ENCODE measurements around the gene FDX2. TPM values are rescaled to one million over a fixed set of nuclear protein-coding genes. Genes with fewer than 3 reads are reported as not detected.
"Not testable (repeated sequence)": the region's sequence is repeated elsewhere in the genome, so short reads cannot be mapped to it uniquely, and the experiment has no call there.

The FDX2 gene
- total RNA-seq, 1 experiment from 2014 or later: 25.5 TPM

DNA sequence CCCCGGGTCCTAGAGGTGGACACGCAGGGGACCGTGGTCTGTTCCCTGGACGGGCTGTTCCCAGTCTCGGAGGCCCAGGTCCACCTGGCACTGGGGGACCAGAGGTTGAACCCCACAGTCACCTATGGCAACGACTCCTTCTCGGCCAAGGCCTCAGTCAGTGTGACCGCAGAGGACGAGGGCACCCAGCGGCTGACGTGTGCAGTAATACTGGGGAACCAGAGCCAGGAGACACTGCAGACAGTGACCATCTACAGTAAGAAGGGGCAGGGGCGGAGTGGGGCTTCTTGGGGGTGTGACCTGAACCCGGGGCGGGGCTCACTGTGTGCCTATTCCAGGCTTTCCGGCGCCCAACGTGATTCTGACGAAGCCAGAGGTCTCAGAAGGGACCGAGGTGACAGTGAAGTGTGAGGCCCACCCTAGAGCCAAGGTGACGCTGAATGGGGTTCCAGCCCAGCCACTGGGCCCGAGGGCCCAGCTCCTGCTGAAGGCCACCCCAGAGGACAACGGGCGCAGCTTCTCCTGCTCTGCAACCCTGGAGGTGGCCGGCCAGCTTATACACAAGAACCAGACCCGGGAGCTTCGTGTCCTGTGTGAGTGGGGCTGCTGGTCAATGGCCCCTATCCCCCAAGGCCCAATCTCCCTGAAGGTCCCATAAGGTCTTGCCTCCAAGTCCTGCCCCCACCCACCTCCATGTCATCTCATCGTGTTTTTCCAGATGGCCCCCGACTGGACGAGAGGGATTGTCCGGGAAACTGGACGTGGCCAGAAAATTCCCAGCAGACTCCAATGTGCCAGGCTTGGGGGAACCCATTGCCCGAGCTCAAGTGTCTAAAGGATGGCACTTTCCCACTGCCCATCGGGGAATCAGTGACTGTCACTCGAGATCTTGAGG lies 31.5 kb downstream of the FDX2 start:
- Histone ChIP-seq H3K36me3 (ENCODE audit: control insufficient read depth, insufficient read depth, low read length) (0 out of 2 replicates have a peak, but pooled peaks cover 2% of the 10 kb centered on the region), H3K27ac (ENCODE audit: low read length) (no peak overlapping the region), H3K27me3 (ENCODE audit: control insufficient read depth, insufficient read depth, low read length) (no peaks in the 10 kb centered on the region), H3K4me3 (ENCODE audit: low read depth in 2 of 2, low read length in 2 of 2) (no peak overlapping the region), H3K4me1 (ENCODE audit: control insufficient read depth, insufficient read depth, low read length) (peaks cover 17% of the 10 kb centered on the region; the same call in 1 of the 2 replicates), H3K9me3 (ENCODE audit: control insufficient read depth, insufficient read depth, low read depth, low read length) (no peaks in the 10 kb centered on the region)
- ChIA-PET POLR2A (no interaction called here), CTCF (no interaction called here)
- no TSS peak for BruUV-seq (replicated peaks)
- intact Hi-C loops (cut with micrococcal nuclease; ENCODE audit: unreplicated experiment): no loop called here
- TF ChIP-seq, protein P1, sequence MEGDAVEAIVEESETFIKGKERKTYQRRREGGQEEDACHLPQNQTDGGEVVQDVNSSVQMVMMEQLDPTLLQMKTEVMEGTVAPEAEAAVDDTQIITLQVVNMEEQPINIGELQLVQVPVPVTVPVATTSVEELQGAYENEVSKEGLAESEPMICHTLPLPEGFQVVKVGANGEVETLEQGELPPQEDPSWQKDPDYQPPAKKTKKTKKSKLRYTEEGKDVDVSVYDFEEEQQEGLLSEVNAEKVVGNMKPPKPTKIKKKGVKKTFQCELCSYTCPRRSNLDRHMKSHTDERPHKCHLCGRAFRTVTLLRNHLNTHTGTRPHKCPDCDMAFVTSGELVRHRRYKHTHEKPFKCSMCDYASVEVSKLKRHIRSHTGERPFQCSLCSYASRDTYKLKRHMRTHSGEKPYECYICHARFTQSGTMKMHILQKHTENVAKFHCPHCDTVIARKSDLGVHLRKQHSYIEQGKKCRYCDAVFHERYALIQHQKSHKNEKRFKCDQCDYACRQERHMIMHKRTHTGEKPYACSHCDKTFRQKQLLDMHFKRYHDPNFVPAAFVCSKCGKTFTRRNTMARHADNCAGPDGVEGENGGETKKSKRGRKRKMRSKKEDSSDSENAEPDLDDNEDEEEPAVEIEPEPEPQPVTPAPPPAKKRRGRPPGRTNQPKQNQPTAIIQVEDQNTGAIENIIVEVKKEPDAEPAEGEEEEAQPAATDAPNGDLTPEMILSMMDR (IDR thresholded peaks at IDR 0.05): no peak
- no peak for DNase-seq (ENCODE audit: low read depth, low spot score)
- ATAC-seq: no peak
- in situ Hi-C loops (cut with HindIII; ENCODE audit: low pct_unique_long_range_greater_than_20kb, low sequenced_read_pairs): no loop called here

DNA sequence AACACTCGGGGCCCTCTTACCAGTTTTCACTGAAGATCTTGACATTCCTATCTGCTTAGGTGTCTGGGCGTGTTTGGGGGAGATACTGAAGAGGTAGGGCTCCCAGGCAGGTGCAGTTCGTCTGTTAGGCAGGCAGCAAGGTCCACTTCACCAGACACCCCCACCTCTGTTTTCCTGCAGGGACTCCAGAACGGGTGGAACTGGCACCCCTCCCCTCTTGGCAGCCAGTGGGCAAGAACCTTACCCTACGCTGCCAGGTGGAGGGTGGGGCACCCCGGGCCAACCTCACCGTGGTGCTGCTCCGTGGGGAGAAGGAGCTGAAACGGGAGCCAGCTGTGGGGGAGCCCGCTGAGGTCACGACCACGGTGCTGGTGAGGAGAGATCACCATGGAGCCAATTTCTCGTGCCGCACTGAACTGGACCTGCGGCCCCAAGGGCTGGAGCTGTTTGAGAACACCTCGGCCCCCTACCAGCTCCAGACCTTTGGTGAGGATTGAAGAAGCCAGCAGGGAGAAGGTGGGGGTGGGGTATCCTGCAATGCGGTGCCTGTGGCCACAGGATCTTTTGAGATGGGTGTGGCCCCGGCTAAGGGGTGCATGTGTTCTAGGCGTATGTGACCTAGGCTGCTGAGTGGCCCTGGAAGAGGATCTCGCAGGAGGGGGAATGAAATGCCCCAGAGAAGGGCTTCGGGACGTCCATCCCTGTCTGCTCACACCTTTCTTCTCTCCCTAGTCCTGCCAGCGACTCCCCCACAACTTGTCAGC lies 32.3 kb downstream of the FDX2 start:
- POLR2A ChIA-PET: interaction anchor here (0.7 kb wide), 1 partner anchor 176 kb away, joined by 5 read pairs; no protein-coding TSS in a partner anchor
- no peak overlapping the region for H3K4me3 ChIP-seq (ENCODE audit: low read depth in 2 of 2, low read length in 2 of 2)
- TF ChIP-seq, protein P1 (IDR thresholded peaks at IDR 0.05): no peak
- TF ChIP-seq REST (IDR thresholded peaks at IDR 0.05; ENCODE audit: insufficient read depth in 1 of 2, low read depth in 2 of 2, low read length in 1 of 2) (no peak), TCF7L2 (IDR thresholded peaks at IDR 0.05; ENCODE audit: low read depth, low read length) (no peak), POLR2AphosphoS5 (IDR thresholded peaks at IDR 0.05; ENCODE audit: low read depth, low read length) (no peak), SIN3A (IDR thresholded peaks at IDR 0.05; ENCODE audit: borderline replicate concordance, insufficient read depth, low read depth, low read length) (no peak)
- in situ Hi-C loops (cut with HindIII; ENCODE audit: low pct_unique_long_range_greater_than_20kb, low sequenced_read_pairs): no loop called here
- DNase-seq (ENCODE audit: low read depth, low spot score) (no peak), ATAC-seq (no peak)
- H3K36me3 ChIP-seq (ENCODE audit: control insufficient read depth, insufficient read depth, low read length): 0 out of 2 replicates have a peak, but pooled peaks cover 2% of the 10 kb centered on the region
- no peaks in the 10 kb centered on the region for H3K27me3 ChIP-seq (ENCODE audit: control insufficient read depth, insufficient read depth, low read length)
- intact Hi-C loops (cut with micrococcal nuclease; ENCODE audit: unreplicated experiment): no loop called here
- no TSS peak for BruUV-seq (replicated peaks)
- no peaks in the 10 kb centered on the region for H3K9me3 ChIP-seq (ENCODE audit: control insufficient read depth, insufficient read depth, low read depth, low read length)
- H3K27ac ChIP-seq (ENCODE audit: low read length): no peak overlapping the region
- H3K4me1 ChIP-seq (ENCODE audit: control insufficient read depth, insufficient read depth, low read length): peaks cover 17% of the 10 kb centered on the region; the same call in 1 of the 2 replicates
- CTCF ChIA-PET: interaction anchor here (0.7 kb wide), 1 partner anchor 34 kb away, joined by 7 read pairs; no protein-coding TSS in a partner anchor

- peaks cover 12% of the 10 kb centered on the region; the same call in 1 of the 2 replicates for H3K4me1 ChIP-seq (ENCODE audit: control insufficient read depth, insufficient read depth, low read length)
- H3K9me3 ChIP-seq (ENCODE audit: control insufficient read depth, insufficient read depth, low read depth, low read length); ATAC-seq; in situ Hi-C loops (cut with HindIII; ENCODE audit: low pct_unique_long_range_greater_than_20kb, low sequenced_read_pairs); H3K36me3 ChIP-seq (ENCODE audit: control insufficient read depth, insufficient read depth, low read length); H3K27ac ChIP-seq (ENCODE audit: low read length); DNase-seq (ENCODE audit: low read depth, low spot score); BruUV-seq (replicated peaks); CTCF ChIA-PET; intact Hi-C loops (cut with micrococcal nuclease; ENCODE audit: unreplicated experiment); H3K27me3 ChIP-seq (ENCODE audit: control insufficient read depth, insufficient read depth, low read length); H3K4me3 ChIP-seq (ENCODE audit: low read depth in 2 of 2, low read length in 2 of 2); POLR2A ChIA-PET: not testable (repeated sequence)
These were observed 33.8 kb downstream of the FDX2 start for GRCh38 chr19:10282043-10282442.

Data from Panc1 (cell line).